HPDE6-E6E7 (cell line): Measurements from ENCODE around the gene EEF1AKMT3.
"Not testable (repeated sequence)": the region's sequence is repeated elsewhere in the genome, so short reads cannot be mapped to it uniquely, and the experiment has no call there.

Source experiments
- DNase-seq: peaks from one replicate; pipeline ENCODE4 v3.0.0; 2011; ENCODE audit warnings: missing footprints; ENCODE audit errors: extremely low spot score

EEF1AKMT3 gene

GRCh38 chr12:57765698-57766463, 6.5 kb upstream of the EEF1AKMT3 start:
- no peak for DNase-seq

DNA sequence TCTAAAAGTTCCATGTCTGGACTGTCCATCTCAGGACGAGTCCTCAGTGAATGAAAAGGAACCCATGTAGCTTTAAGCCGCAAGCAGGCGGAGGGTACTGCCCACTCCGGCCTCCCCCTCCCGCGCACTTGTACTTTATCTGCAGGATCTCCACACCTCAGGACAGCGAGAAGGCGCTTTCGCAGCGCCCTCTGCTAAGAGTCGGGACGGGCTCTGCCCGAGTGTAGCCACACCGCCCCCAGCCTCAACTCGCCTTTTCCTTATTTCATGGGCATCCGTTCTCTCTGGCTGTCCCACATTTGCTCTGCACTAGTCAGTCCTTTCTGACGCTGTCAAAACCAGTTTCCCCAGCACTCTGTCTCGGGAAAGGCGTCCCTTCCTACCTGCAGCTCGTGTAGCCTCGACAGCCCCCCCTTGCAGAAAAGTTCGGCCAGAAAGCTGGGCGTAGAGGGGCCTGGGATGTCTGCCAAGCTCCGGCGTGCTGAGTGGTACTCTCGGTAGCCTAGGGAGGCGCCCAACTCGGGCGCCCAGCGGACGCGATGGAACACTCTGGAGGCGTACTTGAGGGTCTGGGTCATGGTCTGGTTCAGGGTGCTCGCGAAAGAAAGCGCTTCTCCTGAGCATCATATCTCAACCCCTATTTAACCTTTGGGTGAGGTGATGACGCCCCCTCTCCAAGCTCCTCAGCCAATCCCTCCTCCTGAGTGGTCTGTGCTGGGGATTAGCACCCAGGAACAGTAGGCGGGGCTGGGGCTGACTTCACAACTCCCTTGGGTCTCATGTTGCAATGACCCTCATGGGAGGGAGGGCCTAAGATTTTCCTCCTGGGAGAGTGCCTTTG, 5.7 kb upstream of the EEF1AKMT3 start, which contains the start of gene CYP27B1:
CYP27B1 (minus strand) TSS at position 615 of the 841 bp plus-strand sequence; CDS start at position 578, 37 bp downstream.
- DNase-seq = no peak

- DNase-seq = no peak
Measured at GRCh38 chr12:57767305-57767698, 5.1 kb upstream of the EEF1AKMT3 start.

- DNase-seq = no peak
Measured at GRCh38 chr12:57767876-57768275, 4.5 kb upstream of the EEF1AKMT3 start.

DNA sequence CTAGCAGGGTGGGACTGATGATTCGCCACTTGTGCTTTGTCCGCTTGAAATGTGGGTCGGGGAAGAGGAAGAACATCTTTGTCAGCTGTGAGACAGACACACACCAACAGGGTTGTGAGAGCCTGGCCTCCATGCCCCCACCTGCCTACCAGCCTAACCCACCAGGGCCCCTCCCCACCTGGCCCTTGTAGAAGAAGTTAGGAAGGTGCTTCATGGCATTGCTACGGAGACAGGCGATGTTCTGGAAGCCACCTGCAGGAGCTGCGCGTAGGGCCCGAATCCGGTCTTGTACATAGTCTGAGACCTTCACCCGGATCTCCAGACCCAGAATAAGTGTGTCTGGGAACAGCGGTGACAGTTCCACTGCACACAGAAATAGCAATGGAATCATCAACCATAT, 2.8 kb upstream of the EEF1AKMT3 start:
- DNase-seq = no peak

DNA sequence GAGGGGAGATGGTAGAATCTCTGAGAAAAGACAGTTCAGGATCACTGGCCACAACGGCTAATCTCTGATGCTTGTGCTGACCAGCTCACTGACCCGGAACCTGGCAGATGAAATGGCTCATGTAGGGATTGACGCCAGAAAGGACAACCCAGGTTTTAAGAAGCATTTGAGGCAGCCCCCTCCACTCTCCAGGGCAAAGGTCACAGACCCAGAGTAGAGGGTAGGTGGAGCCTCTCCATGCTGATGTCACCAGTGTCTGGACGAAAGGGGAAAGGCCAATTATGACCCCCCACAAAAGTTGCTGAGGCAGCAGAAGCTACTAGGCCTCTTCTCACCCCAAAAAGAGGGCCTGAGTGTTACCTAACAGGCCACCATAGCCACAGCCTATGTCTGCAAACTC, 1.7 kb upstream of the EEF1AKMT3 start:
- no peak for DNase-seq

- DNase-seq = no peak
Measured at GRCh38 chr12:57771236-57771872, 1.1 kb upstream of the EEF1AKMT3 start.

GRCh38 chr12:57771873-57772428, 463 bp upstream of the EEF1AKMT3 start, which contains the start of gene METTL1:
METTL1 (minus strand) TSS chr12:57772105; CDS start chr12:57772083, 22 bp downstream.
- DNase-seq = peak; percentile 94

GRCh38 chr12:57774634-57775033, 2.2 kb downstream of the EEF1AKMT3 start:
- DNase-seq = not testable (repeated sequence)

DNA sequence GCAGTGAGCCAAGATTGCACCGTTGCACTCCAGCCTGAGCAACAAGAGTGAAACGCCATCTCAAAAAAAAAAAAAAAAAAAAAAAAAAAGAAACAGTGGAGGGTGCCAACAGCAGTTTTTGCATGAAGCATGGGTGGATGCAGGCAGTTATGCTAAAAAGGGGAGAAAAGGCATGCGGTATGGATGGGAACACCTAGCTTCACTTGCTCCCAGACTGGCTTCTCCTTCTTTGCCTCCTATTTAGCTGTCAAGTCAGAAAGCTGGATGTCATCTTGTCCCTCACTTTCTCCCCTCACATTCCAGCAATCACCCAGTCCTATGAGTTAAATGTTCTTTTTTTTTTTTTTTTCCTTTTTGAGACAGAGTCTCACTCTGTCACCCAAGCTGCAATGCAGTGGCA, 2.6 kb downstream of the EEF1AKMT3 start:
- DNase-seq = no peak

DNA sequence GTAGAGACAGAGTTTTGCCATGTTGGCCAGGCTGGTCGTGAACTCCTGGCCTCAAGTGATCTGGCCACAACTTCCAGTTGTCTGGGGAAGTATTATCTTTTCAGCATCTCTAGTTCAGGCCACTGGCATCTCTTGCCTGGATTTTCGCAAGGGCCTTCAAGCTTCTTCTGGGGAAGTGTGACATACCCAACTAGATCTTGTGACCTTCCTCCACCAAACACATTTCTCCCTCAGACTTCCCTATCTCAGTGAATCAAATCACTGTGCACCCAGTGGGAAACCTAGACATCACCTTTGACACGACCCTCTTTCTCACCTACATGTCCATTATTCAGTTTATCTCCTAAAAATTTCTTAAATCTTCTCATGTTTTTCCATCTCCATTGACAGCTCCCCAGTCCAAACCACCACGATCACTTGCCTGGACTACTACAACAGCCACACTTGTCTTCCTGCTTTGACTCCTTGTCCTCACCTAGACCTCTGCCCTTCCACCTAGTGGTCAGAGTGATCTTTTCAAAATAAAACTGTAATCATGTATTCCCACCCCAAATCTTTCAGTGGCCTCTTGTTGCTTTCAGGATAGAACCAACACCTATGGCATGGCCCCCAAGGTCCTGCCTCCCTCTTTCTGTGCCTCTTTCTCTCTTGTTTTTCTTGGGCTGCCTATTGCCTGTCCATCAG, 3.3 kb downstream of the EEF1AKMT3 start:
- no peak for DNase-seq

GRCh38 chr12:57776247-57776587, 3.8 kb downstream of the EEF1AKMT3 start:
- no peak for DNase-seq

- DNase-seq = no peak
Measured at GRCh38 chr12:57777367-57777766, 5.0 kb downstream of the EEF1AKMT3 start.

GRCh38 chr12:57777911-57778310, 5.5 kb downstream of the EEF1AKMT3 start:
- no peak for DNase-seq

DNA sequence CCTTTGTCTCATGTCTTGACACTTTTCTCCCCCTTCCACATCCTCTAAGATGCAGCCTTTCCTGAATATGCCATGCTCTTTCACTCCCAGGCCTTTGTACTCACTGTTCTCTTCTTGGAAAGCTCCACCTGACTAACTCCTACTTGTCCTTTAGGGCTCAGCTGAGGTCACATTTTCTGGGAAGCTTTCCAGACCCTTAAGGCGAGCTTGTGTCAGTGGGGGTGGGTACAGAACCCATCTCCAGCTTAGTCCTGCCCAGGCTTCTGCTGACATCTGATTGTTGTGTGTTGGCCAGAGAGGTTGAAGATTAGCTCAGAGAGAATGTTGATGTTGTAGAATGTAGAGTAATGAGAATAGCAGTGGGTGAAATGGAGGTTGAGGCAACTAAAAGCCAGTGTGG, 7.3 kb downstream of the EEF1AKMT3 start:
- no peak for DNase-seq

DNA sequence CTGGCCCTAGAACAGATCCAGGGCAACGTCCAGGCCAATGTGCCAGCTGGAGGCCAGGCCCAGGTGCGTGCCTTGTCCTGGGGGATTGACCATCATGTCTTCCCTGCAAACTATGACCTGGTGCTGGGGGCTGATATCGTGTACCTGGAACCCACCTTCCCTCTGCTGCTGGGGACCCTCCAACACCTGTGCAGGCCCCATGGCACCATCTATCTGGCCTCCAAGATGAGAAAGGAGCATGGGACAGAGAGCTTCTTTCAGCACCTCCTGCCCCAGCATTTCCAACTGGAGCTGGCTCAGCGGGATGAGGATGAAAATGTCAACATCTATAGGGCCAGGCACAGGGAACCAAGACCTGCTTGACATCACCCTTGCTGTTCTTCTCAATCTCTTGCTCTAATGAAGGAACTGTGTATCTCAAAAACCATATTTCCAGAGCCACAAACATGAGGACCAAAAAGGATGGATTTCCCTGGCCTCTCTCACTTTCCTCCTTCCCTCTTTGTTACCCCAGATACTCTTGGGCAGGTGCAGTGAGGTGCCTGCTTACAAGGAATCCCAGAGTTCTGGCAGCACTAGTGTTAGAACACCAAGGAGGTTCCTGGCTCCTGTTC, 8.0 kb downstream of the EEF1AKMT3 start:
- DNase-seq = no peak

DNA sequence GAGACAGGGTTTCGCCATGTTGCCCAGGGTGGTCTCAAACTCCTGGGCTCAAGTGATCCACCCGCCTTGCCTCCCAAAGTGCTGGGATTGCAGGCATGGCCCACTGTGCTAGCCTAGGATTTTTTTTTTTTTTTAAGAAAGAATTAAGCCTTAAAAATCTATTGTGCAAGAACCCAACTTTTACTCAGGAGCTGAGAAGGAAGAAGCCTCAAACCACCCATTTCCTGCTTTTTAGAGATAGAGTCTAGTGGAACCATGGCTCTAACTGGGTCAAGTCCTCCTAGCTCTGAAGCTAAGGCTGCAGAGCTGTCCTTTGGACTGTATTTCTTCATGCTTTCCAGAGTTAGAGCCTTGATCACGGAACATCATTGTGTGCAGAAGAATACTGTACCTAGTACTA, 8.8 kb downstream of the EEF1AKMT3 start:
- no peak for DNase-seq

DNA sequence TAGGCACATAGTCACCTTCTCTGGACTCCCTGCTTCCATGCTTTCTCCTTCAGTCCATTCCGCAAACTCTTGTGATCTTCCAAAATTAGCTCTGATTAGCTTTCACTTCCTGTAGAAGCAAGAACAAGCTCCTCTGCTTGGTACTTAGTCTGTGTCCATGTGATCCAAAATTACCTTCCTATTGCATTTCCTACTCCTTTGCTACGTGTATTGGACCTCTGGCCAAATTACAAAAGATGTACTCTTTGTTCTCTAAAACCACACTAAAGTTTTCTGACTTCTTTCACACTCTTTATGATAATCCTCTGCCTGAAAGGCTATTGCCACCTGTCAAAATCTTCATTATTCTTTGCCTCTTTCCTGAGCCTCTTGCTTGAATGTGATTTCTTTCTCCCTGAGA, 9.4 kb downstream of the EEF1AKMT3 start:
- DNase-seq = no peak

- DNase-seq = no peak
Measured at GRCh38 chr12:57782243-57782607, 9.8 kb downstream of the EEF1AKMT3 start.

- DNase-seq = peak; percentile 67
Measured at GRCh38 chr12:57782608-57783465, 10.4 kb downstream of the EEF1AKMT3 start, which contains the start of gene TSFM. TSFM (plus strand) TSS chr12:57782787; CDS start chr12:57782802, 15 bp downstream.
